ENCODE data around the gene LRRC30.

GRCh38 chr18:7267973-7268372 lies 37.1 kb downstream of the LRRC30 start:
- TF ChIP-seq CTCF (IDR thresholded peaks at IDR 0.05) (no peak), POLR2A (IDR thresholded peaks at IDR 0.05) (no peak), EP300 (IDR thresholded peaks at IDR 0.05) (no peak)

All from suprapubic skin (tissue), 3 donors.